Liver (tissue), 9 donors: ENCODE results near the gene MARS1. TPM values are rescaled to one million over a fixed set of nuclear protein-coding genes. Genes with fewer than 3 reads are reported as not detected.

ENCODE experiments used
- DNase-seq: peaks from one replicate; pipeline ENCODE4 v3.0.0-alpha.2; 2017; ENCODE audit warnings: low spot score
- H3K27ac ChIP-seq, 2 donors: one replicate each; pipeline ENCODE4 v1.7.0; 2013; ENCODE audit warnings: inconsistent platforms in 2 of 2, low read length in 2 of 2, control low read depth in 1 of 2, low read depth in 1 of 2, mild to moderate bottlenecking in 1 of 2
- H3K27me3 ChIP-seq, 4 donors: one replicate each; pipeline versions ENCODE4 v1.6.1 to v1.7.0; 2013; ENCODE audit warnings: low read length in 3 of 4, inconsistent platforms in 1 of 4, mild to moderate bottlenecking in 1 of 4, moderate library complexity in 1 of 4; ENCODE audit not compliant: control insufficient read depth in 4 of 4, insufficient read depth in 4 of 4
- H3K36me3 ChIP-seq, 4 donors: one replicate each; pipeline versions ENCODE4 v1.6.1 to v1.7.0; 2013; ENCODE audit warnings: low read length in 3 of 4, mild to moderate bottlenecking in 3 of 4, low read depth in 1 of 4, moderate library complexity in 1 of 4; ENCODE audit not compliant: control insufficient read depth in 4 of 4, insufficient read depth in 3 of 4
- H3K4me1 ChIP-seq, 4 donors: one replicate each; pipeline versions ENCODE4 v1.6.1 to v1.7.0; 2013; ENCODE audit warnings: low read length in 3 of 4, mild to moderate bottlenecking in 3 of 4, moderate library complexity in 1 of 4; ENCODE audit not compliant: control insufficient read depth in 4 of 4, insufficient read depth in 4 of 4
- H3K4me3 ChIP-seq, 3 donors: one replicate each; pipeline versions ENCODE4 v1.6.1 to v1.7.0; 2013; ENCODE audit warnings: low read length in 3 of 3, control low read depth in 1 of 3, low read depth in 1 of 3, mild to moderate bottlenecking in 1 of 3
- H3K9ac ChIP-seq, 2 donors: one replicate each; pipeline ENCODE4 v1.7.0; 2013; ENCODE audit warnings: low read length in 2 of 2, mild to moderate bottlenecking in 2 of 2, moderate library complexity in 2 of 2, control low read depth in 1 of 2, low read depth in 1 of 2
- H3K9me3 ChIP-seq, 4 donors: one replicate each; pipeline versions ENCODE4 v1.6.1 to v1.7.0; 2013; ENCODE audit warnings: low read length in 3 of 4; ENCODE audit not compliant: control insufficient read depth in 4 of 4
- ATF3 ChIP-seq: IDR thresholded peaks from 2 replicates; pipeline ENCODE4 v1.6.1; 2016; ENCODE audit warnings: antibody characterized with exemption
- EGR1 ChIP-seq, 2 donors: IDR thresholded peaks; 2 replicates each; pipeline ENCODE4 v1.6.1; 2016 to 2018; ENCODE audit warnings: antibody characterized with exemption in 2 of 2, low read depth in 2 of 2
- FOXA1 ChIP-seq: IDR thresholded peaks from 2 replicates; pipeline ENCODE4 v1.6.1; 2016; ENCODE audit warnings: antibody characterized with exemption
- FOXA2 ChIP-seq: IDR thresholded peaks from 2 replicates; pipeline ENCODE4 v1.6.1; 2016; ENCODE audit warnings: antibody characterized with exemption
- GABPA ChIP-seq, 2 donors: IDR thresholded peaks in 1 of 2; conservative IDR thresholded peaks in 1 of 2; 2 replicates each; pipeline ENCODE4 v1.6.1; 2016; ENCODE audit warnings: antibody characterized with exemption in 2 of 2, mild to moderate bottlenecking in 1 of 2, moderate library complexity in 1 of 2
- HNF4G ChIP-seq: IDR thresholded peaks from 2 replicates; pipeline ENCODE4 v1.6.1; 2016; ENCODE audit warnings: antibody characterized with exemption
- JUND ChIP-seq, 2 donors: IDR thresholded peaks; 2 replicates each; pipeline ENCODE4 v1.6.1; 2016; ENCODE audit warnings: antibody characterized with exemption in 2 of 2
- NR2F2 ChIP-seq: IDR thresholded peaks from 2 replicates; pipeline ENCODE4 v1.6.1; 2016; ENCODE audit warnings: antibody characterized with exemption
- RAD21 ChIP-seq, 2 donors: IDR thresholded peaks; 2 replicates each; pipeline ENCODE4 v1.6.1; 2016; ENCODE audit warnings: antibody characterized with exemption in 2 of 2, mild to moderate bottlenecking in 2 of 2
- RXRA ChIP-seq, 2 donors: IDR thresholded peaks; 2 replicates each; pipeline ENCODE4 v1.6.1; 2017 to 2018; ENCODE audit warnings: antibody characterized with exemption in 2 of 2, mild to moderate bottlenecking in 1 of 2
- SP1 ChIP-seq: IDR thresholded peaks from 2 replicates; pipeline ENCODE4 v1.6.1; 2018; ENCODE audit warnings: antibody characterized with exemption, mild to moderate bottlenecking
- TAF1 ChIP-seq: conservative IDR thresholded peaks from 2 replicates; pipeline ENCODE4 v1.6.1; 2016; ENCODE audit warnings: antibody characterized with exemption, mild to moderate bottlenecking
- YY1 ChIP-seq: IDR thresholded peaks from 2 replicates; pipeline ENCODE4 v1.6.1; 2016; ENCODE audit warnings: antibody characterized with exemption, mild to moderate bottlenecking
- WGBS: extraction: QIAGEN DNeasy Blood & Tissue Kit; methylation state at CpG from one replicate; pipeline ENCODE4 v1.1.7; 2013; 5-methylcytosine and 5-hydroxymethylcytosine counted together
- polyA plus RNA-seq, 2 donors: library from polyadenylated mRNA; stranded (reverse) in 1 of 2; unstranded in 1 of 2; fragments of 200-250 nt in 1 of 2; fragments of >200 nt in 1 of 2; fragmentation: Nextera tagmentation in 1 of 2; extraction: Ambion mirVana in 1 of 2; gene quantifications; one replicate each; pipeline versions ENCODE4 v1.2.1 to v1.2.3, GENCODE V29; 2013 to 2015
- total RNA-seq, 2 donors: library from RNA; depleted of rRNA; stranded (reverse); fragments of >200 nt; gene quantifications; one replicate each; pipeline ENCODE4 v1.2.3, GENCODE V29; 2014
- TF ChIP-seq, protein P1 (sequence below): IDR thresholded peaks from 2 replicates; pipeline ENCODE4 v1.6.1; 2016; ENCODE audit warnings: antibody characterized with exemption
- TF ChIP-seq, protein P2 (sequence below): fragments of 150-350 bp; IDR thresholded peaks from 2 replicates; pipeline ENCODE4 v1.5.1; 2017; ENCODE audit warnings: improper control_type of control experiment, low read depth, low read length; ENCODE audit not compliant: missing input control
- donor health status: healthy.
- donor health status: healthy.
- donor health status: healthy.
- donor health status: healthy.
- donor health status: healthy.

MARS1 gene
- total and polyA plus RNA-seq, 4 donors: 43.9 to 83.3 (median 56.0) TPM

DNA sequence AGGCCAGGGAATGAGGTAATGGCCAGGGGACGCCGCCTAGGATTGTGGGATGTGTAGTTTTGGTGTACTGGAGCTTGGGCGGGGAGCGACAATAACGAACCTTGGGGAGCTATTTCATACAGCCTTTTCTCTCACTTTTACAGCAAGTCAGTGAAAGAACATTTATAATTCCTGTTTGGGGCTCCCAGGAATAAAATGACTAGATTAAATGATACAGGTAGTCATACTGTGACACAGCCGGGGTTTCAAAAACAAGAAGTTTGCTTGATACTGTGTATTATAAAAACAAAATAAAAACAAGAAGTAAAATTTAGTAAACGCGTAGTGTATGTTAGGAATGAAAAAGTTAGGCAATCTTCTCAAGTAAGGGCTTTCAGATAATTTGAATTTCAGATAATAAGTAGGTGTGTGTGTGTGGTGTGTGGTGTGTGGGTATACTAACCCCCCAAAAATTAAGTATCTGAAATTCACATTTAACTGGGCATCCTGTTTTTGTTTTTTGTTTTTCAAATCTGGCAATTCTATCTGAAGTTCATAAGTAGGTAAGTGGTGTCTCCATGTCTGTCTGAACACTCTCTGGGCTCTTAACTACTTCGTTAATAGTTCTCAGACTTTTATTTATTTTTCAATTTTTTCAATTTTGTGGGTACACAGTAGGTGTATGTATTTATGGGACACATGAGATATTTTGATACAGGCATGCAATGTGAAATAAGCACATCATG is 59.6 kb downstream of the MARS1 start:
- DNase-seq: no peak
- Histone ChIP-seq H3K27me3 (peaks cover 0 to 12% (median 2%) of the 10 kb centered on the region in 4 donors), H3K27ac (no peak overlapping the region), H3K4me1 (peaks cover 6 to 15% (median 10%) of the 10 kb centered on the region in 4 donors), H3K9me3 (no peaks in the 10 kb centered on the region), H3K9ac (no peak overlapping the region), H3K36me3 (no peaks in the 10 kb centered on the region), H3K4me3 (peak overlapping the region in 2 of 3 donors; percentile 85 to 86)
- no peak for TF ChIP-seq TAF1
- TF ChIP-seq RAD21 (IDR thresholded peaks at IDR 0.05): no peak
- TF ChIP-seq JUND (IDR thresholded peaks at IDR 0.05): peak; percentile 9 to 86
- no peak for TF ChIP-seq FOXA1
- TF ChIP-seq, protein P1, sequence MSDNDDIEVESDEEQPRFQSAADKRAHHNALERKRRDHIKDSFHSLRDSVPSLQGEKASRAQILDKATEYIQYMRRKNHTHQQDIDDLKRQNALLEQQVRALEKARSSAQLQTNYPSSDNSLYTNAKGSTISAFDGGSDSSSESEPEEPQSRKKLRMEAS: no peak
- no peak for TF ChIP-seq RXRA (IDR thresholded peaks at IDR 0.05)
- no peak for TF ChIP-seq SP1
- TF ChIP-seq ATF3: no peak
- TF ChIP-seq, protein P2, sequence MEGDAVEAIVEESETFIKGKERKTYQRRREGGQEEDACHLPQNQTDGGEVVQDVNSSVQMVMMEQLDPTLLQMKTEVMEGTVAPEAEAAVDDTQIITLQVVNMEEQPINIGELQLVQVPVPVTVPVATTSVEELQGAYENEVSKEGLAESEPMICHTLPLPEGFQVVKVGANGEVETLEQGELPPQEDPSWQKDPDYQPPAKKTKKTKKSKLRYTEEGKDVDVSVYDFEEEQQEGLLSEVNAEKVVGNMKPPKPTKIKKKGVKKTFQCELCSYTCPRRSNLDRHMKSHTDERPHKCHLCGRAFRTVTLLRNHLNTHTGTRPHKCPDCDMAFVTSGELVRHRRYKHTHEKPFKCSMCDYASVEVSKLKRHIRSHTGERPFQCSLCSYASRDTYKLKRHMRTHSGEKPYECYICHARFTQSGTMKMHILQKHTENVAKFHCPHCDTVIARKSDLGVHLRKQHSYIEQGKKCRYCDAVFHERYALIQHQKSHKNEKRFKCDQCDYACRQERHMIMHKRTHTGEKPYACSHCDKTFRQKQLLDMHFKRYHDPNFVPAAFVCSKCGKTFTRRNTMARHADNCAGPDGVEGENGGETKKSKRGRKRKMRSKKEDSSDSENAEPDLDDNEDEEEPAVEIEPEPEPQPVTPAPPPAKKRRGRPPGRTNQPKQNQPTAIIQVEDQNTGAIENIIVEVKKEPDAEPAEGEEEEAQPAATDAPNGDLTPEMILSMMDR: no peak
- TF ChIP-seq YY1: peak; percentile 53
- TF ChIP-seq HNF4G: no peak
- TF ChIP-seq NR2F2: no peak
- TF ChIP-seq GABPA (IDR thresholded peaks at IDR 0.05 in 1 of 2, conservative IDR thresholded peaks at IDR 0.05 in 1 of 2): peak in 1 of 2 donors; percentile 20
- WGBS: 20% methylated on average over 9 of the region's 9 CpGs

DNA sequence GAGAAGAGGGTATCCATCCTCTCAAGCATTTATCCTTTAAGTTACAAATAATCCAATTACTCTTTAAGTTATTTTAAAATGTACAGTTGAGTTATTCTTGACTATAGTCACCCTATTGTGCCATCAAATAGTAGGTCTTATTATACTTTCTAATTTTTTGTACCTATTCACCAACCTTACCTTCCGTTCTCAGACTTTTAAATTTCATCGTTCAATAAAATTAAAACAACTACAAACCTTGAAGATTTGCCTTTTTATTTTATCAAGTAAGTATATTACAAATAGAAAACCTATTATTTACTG is 60.1 kb downstream of the MARS1 start:
- Histone ChIP-seq H3K36me3 (no peaks in the 10 kb centered on the region), H3K27me3 (peaks cover 0 to 12% (median 2%) of the 10 kb centered on the region in 4 donors), H3K4me3 (no peak overlapping the region), H3K4me1 (peaks cover 6 to 15% (median 10%) of the 10 kb centered on the region in 4 donors), H3K9me3 (no peaks in the 10 kb centered on the region), H3K9ac (no peak overlapping the region), H3K27ac (no peak overlapping the region)
- DNase-seq: no peak
- no peak for TF ChIP-seq FOXA2
- WGBS: 95% methylated on average over 2 of the region's 2 CpGs

DNA sequence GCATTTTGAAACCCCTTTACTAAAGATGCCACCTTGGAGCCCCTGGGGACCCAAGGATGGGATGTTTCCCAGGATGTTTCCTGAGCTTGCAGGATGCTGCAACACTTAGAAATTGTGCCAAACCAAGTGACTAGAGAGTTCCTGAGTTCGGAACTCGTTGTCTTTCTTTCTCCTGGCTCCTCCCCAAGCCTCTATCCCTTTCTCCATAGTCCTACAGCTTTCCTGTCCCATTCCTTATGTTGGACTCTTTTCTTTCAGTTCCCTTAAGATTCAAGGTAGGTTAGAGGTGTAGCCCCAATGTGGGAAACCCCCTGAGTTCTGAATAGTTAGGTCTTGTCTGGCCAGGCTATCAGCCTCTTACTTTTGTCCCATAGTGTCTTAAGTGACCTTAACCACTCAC is 60.6 kb downstream of the MARS1 start:
- Histone ChIP-seq H3K9ac (no peak overlapping the region), H3K27ac (no peak overlapping the region), H3K9me3 (no peaks in the 10 kb centered on the region), H3K4me1 (peaks cover 6 to 15% (median 10%) of the 10 kb centered on the region in 4 donors), H3K36me3 (no peaks in the 10 kb centered on the region), H3K27me3 (peaks cover 0 to 12% (median 2%) of the 10 kb centered on the region in 4 donors), H3K4me3 (no peak overlapping the region)
- no peak for TF ChIP-seq GABPA (IDR thresholded peaks at IDR 0.05 in 1 of 2, conservative IDR thresholded peaks at IDR 0.05 in 1 of 2)
- TF ChIP-seq ATF3: no peak
- no peak for TF ChIP-seq FOXA2
- no peak for TF ChIP-seq FOXA1
- no peak for TF ChIP-seq EGR1 (IDR thresholded peaks at IDR 0.05; ENCODE audit: low read depth in 2 of 2)
- no peak for DNase-seq
- 43% methylated on average over 2 of the region's 2 CpGs for WGBS
